Stimulated activated CD8-positive, alpha-beta memory T cell treated with anti-CD3 and anti-CD28 coated beads, Interleukin-4, amount 100 ng/mL, for 1 hour (primary cell): ENCODE data around the gene ALG6.
"Not testable (repeated sequence)": the region's sequence is repeated elsewhere in the genome, so short reads cannot be mapped to it uniquely, and the experiment has no call there.

Experiments used
- DNase-seq, 2 donors: peaks; one replicate each; pipeline ENCODE4 v3.0.0-alpha.2; 2020; ENCODE audit warnings: low read depth in 2 of 2, low spot score in 1 of 2

Gene ALG6

DNA sequence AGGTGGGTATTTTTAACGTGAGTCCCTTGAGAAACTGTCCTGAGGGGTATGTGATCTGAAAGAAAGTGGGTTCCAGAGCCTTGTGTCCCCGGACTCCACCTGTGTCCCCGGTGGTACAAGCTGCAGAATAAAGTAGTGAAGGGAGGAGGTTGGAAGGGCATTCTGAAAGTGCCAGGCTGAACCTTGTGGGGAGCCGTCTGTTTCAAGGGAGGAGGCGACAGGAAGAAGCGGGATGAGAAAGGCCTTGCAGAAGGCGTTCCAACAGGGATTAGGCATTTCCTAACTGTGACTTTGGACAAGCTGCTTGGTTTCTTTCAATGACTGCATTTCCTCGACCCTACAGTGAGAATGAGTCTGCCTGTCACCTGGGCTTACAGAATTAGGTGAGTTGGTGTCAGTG is 39.3 kb upstream of the ALG6 start:
- no peak for DNase-seq

DNA sequence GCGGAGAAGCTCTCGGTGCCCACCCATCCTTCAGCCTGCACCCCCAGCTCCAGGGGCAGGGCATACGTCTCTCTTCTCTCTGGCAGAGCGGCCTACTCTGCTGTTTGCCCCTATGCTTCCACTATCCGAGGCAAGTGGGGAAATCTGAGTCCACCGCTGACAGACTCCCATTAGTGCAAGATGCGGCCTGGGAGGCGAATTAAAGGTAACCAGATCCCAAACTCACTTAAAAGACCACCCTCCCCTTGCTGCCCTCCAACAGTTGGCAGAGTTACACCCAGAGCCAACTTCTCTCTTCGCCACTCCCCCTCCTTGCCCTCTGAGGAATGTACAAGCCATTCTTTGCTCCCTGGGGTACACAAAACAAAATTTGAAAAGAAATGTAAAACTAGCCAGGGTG is 38.6 kb upstream of the ALG6 start:
- no peak for DNase-seq

DNA sequence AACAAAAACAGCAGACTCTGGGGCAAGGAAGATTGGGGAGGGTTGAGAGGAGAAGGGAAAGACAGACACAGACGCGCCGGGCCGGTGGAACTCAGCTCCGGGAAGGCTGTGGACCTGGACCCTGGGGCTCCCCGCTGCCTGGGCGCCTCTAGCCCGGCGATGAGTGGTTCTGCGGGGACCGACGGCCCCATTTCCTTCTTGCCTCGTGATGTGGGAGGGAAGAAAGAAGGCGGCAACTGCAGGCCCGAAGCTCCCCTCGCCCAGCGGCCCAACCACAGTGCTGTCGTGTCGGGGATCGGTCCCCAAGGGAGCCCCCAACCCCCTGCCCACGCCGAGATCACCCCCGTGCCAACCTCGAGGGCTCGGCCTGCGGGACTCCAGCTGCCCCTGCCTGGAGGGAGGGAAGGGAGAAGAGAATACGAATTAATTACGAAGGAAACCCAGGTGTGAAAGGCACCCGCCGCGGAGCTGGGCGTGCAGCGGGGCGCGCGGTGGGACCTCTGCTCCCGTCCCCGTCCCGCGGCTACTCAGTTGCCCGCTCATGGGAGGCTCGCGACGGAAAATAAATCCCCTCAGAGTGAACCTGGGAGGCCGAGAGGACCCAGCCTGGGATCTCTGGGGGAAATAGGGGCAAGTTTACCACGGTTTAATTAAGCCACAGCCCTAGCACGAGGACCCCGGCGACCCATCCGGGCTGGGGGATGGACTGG is 37.7 kb upstream of the ALG6 start:
- DNase-seq: no peak

DNA sequence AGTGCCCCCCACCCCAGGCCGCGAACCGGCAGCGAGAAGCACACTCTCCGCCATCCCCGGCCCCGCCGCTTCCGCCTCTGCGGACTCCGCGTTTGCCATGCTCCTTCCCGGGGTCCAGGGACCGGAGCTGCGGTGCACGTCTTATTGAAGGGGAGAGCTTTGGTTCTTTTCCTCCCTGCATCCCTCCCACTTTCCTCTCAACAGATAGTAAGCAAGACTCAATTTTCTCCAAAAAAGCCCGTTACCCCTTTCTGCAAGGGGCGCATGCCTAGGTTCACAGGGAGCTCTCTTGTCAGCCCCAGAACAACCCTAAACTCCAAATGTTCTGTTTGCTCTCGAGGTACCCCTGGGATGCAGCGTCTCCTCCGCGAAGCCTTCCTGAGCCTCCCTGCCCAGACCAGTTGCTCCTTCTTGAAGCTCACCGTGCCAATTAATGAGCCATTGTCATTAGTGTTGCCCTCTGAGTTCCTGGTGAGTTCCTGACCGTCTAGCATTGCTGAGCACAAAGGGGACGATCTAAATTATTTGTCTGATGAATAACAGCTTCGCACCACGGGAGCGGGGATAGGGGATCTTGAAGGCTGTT is 37.0 kb upstream of the ALG6 start:
- DNase-seq: no peak

DNA sequence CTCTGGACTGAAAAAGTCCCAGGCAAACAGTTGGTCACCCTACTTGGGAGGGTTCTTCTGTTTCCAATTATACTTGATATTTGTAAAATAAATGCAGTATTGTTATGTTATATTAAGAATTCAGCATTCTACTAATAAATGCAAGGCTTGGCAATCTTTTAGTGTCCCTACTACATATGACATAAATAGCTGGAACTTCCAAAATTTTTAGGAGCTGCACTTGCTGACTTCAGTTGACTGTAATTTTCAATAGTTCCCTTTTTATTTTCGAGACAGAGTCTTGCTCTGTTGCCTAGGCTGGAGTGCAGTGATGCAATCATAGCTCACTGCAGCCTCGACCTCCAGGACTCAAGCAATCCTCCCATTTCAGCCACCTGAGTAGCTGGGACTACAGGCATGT is 25.0 kb upstream of the ALG6 start:
- no peak for DNase-seq

DNA sequence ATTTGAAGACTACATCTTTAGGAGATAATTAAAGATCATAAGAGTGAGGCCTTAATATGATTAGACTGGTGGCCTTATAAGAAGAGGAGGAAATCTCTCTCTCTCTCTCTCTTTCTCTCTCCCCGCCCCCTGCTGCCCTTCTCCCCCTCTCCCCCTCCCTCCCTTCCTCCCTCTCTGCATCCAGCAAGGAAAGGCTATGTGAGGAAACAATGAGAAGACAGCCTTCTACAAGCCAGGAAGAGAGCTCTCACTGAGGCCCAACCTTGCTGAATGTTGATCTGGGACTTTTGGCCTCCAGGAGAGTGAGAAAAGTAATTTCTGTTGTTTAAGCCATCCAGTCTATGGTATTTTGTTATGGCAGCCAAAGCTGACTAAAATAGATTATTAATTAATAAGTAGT is 23.5 kb upstream of the ALG6 start:
- no peak for DNase-seq

DNA sequence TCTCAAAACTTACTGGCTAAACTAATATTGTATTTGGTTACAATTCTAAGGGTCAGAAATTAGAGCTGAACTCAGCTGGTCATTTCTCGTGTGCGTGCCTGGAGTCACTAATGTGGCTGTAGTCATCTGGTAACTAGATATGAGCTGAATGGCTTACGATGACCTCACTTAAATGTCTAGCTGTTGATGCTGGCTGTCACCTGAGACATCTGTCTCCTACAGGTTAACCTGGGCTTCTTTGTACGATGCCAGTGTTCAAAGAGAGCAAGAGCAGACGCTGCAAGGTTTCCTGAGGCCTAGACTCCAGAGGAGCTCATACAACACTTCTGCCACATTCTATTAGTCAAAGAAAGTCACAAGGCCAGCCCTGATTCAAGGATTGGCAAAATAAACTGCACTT is 17.1 kb upstream of the ALG6 start:
- no peak for DNase-seq

DNA sequence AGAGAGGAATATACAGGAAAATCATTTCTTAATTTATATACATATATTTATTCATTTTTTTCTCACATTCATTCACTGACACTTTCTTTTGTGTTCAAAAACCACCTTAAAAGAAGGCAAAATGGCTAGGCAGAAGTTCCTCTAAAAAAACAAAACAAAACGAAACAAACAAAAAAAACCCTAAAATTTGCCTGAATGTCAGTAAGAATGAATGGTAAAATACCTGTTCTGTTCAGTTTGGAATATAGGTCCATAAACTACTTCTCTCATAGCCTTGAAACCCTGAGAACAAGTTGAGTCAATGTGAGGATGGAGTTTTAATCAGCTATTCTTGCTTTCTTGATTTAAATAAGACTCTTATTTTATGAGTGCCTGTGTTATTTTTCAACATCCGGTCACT is 14.7 kb upstream of the ALG6 start:
- DNase-seq: no peak

DNA sequence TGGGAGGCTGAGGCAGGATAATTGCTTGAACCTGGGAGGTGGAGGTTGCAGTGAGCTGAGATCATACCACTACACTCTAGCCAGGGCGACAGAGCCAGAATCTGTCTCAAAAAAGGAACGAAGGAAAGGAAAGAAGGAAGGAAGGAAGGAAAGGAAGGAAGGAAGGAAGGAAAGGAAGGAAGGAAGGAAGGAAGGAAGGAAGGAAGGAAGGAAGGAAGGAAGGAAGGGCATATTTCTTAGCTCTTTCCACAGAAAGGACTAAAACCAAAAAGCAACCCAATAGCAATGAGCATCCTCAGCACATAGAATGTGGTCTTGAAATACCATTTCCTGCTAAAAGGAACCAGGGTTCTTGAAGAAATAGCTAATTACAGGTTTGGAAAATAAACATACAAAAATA is 11.2 kb upstream of the ALG6 start:
- DNase-seq: not testable (repeated sequence)

DNA sequence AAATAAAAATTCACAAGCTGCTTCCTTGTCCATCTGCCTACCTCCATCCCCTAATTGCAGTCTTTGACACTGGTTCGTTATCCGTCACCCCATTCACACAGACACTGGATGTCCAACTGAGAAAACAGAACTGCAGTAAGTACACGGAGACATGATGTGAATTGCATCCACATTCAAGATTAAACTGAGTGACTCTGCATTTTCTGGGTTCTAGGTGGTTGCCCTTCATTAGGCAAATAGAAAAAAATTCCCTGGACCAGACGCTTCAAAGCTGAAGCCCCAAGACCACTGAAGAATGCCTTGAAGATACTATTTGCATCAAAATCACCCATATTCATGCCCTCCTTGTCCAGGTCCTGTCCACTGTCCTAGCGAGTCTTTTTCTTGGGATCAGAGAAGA is 7.9 kb upstream of the ALG6 start:
- no peak for DNase-seq

DNA sequence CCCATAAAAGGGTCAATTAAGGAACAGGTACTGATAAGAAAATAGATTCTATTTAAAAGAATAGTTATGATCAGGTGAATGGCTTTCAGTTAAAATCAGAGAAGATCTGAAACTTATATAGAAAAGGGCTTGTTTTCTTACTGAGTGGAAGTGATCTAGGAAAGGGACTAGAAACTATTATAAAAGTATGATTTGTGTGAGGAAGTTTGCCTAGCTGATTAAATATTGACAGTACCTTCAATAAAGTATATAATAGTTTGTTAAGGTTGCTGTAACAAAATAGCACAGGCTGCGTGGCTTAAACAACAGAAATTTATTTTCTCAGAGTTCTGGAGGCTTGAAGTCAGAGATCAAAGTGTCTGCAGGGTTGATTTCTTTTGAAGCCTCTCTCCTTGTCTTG is 5.4 kb upstream of the ALG6 start:
- DNase-seq: no peak

DNA sequence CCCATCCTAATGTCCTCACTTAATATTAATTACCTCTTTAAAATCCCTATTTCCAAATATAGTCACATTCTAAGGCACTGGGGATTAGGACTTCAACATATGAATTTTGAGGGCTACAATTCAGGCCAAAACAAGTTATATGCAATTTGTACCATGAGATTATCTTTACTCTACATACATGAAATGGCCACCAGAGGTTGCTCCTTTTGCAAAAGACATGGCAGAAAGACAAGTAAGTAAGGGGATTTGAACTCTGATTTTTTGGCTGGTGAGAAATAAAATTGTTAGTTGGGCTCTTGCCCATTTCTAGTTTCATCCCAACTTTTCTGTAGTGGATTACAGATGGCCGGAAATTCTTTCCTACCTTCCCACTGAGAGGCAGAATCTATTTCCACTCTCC is 4.8 kb upstream of the ALG6 start:
- no peak for DNase-seq

DNA sequence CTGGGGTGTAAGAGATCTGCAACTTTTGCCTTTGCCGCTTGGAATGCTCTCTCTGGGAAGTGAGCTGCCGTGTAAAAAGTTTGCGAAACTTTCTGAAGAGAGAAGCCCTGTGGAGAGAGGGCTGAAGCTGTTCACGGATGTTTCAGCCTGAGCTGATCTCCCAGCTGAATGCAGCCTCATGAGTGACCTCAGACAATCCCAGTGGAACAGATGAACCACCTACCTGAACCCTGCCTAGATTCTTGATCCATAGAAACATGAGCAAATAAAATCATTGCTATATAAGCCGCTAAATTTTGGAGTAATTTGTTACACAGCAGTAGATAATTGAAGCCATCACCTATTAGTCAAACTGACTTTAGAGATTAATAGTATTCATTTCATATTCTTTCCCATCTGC is 4.4 kb upstream of the ALG6 start:
- no peak for DNase-seq

DNA sequence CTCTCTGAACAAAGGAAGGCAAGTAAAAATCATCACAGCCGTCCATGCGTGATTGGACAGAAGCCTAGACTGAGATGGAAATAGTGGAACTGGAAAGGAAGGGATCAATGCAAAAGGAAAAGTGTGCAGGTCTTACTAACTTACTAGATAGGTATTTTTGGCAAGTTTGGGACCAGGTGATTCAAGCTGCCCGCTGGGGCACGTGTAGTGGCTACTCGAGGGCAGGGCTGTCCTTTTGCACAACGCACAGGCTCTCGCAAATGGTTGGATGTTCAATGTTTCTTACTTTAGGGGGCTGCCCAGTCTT is 566 bp upstream of the ALG6 start:
- DNase-seq: no peak

DNA sequence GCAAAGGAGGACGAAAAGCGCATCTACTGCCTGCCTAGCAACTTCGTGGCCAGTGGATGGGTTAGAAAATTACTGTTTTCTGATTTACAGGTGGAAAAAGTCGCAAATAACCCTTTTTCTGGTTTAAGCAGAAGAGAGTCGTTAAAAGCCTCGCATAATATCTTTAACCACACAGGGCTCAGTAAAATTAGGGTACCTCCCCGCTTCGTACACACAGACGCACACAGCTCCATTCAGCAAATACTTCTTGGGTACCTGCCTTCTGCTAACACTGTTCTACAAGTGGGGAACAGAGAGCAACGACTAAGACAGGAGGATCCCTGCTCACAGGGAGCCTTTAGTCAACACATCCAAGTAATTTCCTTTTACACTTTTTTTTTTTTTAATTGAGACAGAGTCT is 704 bp downstream of the ALG6 start:
- no peak for DNase-seq

DNA sequence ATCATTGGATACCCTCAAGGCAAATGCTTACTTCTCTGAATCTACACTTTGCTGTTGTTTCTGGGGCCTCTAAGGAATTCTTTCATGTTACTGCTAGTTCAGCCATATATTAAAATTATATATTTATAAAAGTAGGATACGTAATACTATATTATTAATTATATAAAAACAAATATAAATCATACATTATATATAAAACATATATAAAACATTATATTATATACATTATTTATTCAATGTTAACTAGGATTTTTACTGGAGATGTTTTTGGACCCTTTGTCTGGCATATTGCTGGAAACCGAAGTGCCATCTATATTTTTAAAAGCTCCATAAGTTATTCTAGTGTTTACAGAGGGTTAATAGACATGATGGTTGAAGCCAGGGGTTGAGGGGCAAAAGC is 12.2 kb downstream of the ALG6 start:
- DNase-seq: no peak

DNA sequence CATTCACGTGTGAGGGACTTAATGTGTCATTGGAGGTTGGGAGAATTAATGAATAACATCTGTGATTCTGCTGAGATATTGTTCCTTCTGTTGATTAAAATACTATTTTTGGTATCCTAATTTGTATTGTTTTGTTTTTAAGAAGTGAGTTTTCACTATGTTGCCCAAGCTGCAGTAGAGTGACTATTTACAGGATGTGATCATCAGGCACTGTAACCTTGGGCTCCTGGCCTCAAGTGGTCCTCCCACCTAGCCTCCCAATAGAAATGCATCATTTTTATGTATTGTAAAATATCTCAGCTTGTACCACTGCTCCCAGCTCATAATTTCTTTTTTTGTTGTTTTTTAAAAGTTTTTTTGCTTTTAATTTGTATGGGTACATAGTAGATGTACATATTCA is 14.3 kb downstream of the ALG6 start:
- no peak for DNase-seq

DNA sequence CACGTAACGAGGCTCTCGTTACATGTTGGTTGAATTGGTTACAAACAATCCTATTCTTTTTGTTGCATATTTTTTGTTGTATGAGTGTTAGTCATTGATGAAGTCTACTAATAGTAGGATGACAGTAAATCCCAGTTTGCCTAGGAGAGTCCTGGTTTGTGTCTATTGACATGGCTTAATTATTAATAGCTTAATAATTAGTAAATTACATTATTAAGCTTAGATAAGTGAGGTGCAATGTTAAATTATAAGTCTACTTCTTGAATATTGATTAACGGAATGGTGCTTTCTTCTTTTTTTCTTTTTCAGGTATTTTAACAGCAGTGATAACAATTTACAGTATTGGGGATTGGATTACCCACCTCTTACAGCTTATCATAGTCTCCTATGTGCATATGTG is 34.5 kb downstream of the ALG6 start:
- no peak for DNase-seq

DNA sequence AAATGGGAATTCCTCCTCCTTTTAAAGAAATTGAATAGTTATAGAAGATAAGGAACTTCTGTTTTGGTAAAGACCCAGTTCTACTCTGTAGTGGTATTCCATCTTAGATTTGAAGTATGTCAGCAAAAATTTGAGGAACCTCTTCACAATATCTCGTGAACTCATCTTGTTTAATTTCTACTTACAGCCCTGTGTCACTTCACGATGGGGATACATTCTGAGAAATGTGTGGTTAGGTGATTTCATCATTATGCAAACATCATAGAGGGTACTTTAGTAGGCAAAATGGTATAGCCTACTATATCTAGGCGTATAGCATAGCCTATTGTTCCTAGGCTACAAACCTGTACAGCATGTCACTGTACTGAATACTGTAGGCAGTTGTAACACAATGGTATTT is 36.0 kb downstream of the ALG6 start:
- no peak for DNase-seq

DNA sequence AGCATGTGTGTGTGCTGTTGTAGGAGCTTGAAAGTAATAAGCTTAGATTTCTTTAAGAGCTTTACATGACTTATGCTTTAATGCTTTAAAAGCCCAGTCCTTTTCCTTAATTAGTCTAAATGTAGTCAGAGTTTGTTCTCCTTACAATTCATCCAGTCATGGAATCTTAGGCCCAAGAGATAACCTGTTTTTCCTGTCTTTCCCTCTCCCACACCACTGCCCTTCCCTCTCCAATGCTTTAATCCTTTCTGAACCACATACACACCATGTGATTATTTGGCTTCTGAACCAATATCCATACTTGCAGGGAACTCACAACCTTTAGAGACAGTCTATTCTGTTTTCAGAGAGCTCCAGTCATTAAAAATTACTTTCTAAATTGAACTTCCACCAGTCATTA is 37.6 kb downstream of the ALG6 start:
- no peak for DNase-seq

DNA sequence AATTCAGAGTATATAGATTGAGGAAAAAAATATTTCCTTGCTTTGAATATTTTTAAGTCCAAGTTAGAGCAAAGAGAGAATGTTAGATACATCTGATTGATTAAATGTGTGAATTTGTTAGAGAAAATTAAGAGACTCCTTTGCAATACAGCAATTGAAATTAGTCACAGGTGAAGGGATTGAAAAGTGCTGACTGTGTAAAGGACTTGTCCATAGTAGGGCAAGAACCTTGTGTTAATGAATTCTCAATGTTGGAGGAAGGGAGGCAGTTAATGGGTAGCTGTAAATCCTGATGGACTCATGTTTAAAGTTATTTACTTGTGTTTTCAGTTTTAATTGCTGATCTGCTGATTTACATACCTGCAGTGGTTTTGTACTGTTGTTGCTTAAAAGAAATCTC is 38.6 kb downstream of the ALG6 start:
- no peak for DNase-seq

DNA sequence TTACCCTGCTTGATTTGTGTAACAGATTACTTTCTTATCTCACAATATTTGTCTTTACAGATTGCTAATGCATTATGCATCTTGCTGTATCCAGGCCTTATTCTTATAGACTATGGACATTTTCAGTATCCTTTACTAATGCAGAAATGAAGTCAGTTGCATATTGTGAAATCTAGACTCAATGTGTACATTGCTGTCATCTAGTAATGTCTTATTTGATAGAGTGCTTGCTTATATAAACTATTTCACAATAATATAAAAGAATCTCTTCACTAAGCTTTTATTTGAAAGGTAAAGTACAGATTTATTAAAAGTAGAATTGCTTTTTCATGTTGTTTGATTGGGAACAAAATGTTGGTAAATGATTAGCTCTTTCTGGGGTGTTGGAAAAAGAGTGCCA is 39.6 kb downstream of the ALG6 start:
- DNase-seq: no peak

DNA sequence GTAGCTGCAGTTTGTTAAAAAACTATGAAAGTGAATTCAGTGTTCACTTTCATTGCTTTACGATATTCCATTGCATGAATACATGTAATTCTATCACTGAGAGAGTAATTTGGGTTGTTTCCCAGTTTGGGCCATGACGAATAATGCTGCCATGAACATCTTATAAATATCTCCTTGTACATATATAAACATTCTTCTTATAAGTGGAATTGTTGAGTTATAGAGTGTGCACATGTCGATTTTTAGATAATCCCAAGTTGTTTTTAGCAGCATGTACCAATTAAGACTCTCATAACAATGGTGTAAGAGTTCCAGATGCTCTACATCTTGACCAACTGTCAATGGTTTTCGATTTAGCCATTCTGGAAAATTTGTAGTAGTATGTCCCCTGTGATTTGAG is 40.9 kb downstream of the ALG6 start:
- DNase-seq: no peak

DNA sequence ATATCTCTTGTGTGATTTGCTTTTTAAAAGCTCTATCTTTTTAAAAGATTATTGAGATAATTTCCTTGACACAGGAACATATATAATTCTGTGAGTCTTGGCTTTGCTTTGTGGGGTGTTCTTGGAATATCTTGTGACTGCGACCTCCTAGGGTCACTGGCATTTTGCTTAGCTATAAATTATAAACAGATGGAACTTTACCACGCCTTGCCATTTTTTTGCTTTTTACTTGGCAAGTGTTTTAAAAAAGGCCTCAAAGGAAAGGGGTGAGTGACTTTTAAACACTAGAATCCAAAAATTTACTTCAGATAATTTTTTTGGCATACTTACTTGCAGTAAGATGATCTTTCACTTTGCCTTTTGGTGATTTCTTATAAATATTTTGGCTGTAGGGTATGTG is 43.6 kb downstream of the ALG6 start:
- no peak for DNase-seq
